HPDE6-E6E7 (cell line): ENCODE results near the gene VGF.
"Not testable (repeated sequence)": the region's sequence is repeated elsewhere in the genome, so short reads cannot be mapped to it uniquely, and the experiment has no call there.

Source experiments
- DNase-seq: peaks from one replicate; pipeline ENCODE4 v3.0.0; 2011; ENCODE audit warnings: missing footprints; ENCODE audit errors: extremely low spot score

VGF gene

GRCh38 chr7:101165075-101165957 is at the start of gene VGF:
TSS of gene VGF (minus strand) at chr7:101165569. CDS start at chr7:101164843, 726 bp downstream.
- DNase-seq, result peak; percentile 91

- no peak for DNase-seq
Observed at GRCh38 chr7:101212014-101212413, 46.6 kb upstream of the VGF start.

DNA sequence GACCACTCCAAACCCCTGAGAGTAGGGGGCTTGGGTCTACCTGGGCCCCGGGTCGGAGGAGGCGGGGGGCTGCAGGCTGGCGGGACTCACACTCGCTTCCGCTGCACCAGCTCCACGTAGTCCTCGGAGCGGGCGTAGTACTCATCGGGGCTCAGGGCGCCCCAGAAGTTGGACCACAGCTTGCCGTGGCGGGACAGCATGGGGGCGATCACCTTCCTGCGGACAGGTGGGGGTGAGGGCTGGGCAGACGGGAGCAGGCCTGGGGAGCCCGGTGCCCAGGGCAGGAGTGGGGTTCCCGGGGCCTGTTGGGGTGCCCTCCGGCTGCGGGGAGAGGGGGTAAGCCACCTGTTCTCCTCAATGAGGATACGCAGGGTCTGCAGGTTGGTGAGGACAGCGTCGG is 46.1 kb upstream of the VGF start:
- DNase-seq, result no peak

DNA sequence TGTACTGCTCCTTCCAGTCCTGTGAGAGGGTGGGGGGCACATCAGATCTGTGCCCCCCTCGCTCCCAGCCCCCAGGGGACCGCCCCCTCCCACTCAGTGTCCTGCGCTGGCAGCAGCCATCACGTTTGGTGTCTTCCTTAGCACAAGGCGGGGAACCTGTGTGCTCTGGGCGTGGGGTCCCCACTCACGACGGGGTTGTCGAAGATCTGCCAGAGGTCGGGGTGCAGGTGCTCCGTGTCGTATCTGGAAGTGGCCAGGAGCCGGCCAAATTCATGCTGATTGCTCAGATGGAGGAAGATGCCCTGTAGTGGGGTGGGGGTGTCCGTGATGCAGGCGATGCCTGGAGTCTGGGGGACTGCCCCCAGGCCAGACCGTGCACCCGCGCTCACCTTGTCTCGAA is 44.8 kb upstream of the VGF start:
- DNase-seq, result no peak

- DNase-seq, result no peak
Observed at GRCh38 chr7:101208794-101209193, 43.4 kb upstream of the VGF start.

- DNase-seq, result no peak
Observed at GRCh38 chr7:101207459-101207858, 42.1 kb upstream of the VGF start.

GRCh38 chr7:101206665-101207042 is 41.3 kb upstream of the VGF start:
- no peak for DNase-seq

- DNase-seq, result no peak
Observed at GRCh38 chr7:101205901-101206664, 40.7 kb upstream of the VGF start.

GRCh38 chr7:101203740-101204738 is 38.7 kb upstream of the VGF start:
- DNase-seq, result not testable (repeated sequence)

DNA sequence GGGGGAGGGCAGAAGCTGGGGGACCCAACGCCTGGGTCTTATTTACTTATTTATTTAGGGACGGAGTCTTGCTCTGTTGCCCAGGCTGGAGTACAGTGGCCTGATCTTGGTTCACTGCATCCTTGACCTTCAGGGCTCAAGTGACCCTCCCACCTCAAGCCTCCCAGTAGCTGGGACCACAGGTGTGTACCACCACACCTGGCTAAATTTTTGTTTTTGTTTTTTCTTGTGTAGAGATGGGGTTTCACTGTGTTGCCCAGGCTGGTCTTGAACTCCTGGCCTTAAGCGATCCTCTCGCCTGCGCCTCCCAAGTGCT is 37.2 kb upstream of the VGF start:
- DNase-seq, result no peak

- no peak for DNase-seq
Observed at GRCh38 chr7:101201695-101202602, 36.6 kb upstream of the VGF start.

GRCh38 chr7:101200862-101201599 is 35.7 kb upstream of the VGF start, which contains the start of gene MOGAT3:
TSS of gene MOGAT3 (minus strand) at chr7:101201036. CDS start at chr7:101200854, 182 bp downstream.
- DNase-seq, result no peak

DNA sequence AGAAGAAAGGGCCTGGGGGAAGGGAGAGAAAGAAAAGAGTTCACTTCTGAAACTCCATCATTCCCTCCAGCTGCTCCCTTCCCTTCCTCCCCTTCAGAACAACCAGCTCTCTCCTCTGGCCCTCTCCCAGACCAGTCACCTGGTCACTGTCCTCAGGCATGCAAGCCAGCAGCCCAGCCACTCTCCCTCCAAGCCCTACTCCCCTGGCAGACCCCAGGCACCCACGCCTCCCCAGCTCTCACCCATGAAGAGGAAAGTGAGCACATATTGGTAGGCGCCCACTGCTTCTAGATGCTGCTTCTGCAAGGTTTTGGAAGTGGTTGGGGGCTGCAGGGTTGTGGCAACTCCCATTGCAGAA is 35.1 kb upstream of the VGF start:
- DNase-seq, result no peak

DNA sequence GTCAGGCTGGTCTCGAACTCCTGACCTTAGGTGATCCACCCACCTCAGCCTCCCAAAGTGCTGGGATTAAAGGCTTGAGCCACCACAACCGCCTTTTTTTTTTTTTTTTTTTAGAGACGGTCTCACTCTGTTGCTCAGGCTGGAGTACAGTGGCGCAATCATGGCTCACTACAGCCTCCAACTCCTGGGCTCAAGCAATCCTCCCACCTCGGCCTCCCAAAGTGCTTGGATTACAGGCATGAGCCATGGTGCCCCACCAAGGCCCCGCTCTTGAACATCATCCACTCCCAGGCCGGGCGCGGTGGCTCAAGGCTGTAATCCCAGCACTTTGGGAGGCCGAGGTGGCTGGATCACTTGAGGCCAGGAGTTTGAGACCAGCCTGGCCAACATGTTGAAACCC is 34.2 kb upstream of the VGF start:
- DNase-seq, result not testable (repeated sequence)

GRCh38 chr7:101198476-101198875 is 33.1 kb upstream of the VGF start:
- DNase-seq, result no peak

DNA sequence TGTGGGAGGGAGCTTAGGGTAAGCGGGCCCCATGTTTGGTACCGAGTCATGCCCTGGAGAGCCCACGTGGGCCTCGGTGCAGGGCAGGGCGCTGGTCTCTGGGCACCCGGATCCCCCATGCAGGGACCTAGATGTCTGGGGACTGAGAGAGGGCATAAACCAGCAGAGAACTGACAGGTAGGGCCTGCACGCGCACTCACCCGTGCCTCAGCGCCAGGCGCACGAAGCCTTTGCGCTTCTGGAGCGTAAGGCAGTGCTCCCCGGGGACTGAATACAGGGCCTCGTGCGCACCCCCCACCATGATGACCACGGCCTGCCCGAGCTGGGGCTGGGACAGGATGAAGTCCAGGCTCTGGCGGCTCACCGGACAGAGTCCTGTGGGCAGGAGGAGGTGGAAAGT is 32.6 kb upstream of the VGF start:
- no peak for DNase-seq

DNA sequence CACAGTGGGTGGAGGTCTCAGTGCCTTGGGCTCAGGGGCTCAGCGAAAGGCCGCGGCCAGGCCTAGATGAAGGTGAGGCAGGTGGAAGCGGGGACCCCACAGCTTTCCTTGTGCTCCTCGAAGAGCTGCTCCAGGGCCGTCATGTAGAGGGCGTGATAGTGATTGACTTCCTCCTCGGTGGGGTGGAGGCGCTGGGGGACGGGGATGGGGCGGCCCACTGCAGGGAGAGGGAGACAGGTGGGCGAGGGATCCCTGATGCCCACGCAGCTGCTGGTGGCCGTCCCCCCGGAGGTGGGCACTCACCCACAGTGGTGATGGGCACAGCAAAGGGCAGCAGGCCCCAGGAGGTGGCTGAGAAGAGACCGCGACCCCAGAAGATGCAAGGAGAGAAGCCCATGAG is 30.5 kb upstream of the VGF start:
- DNase-seq, result no peak

DNA sequence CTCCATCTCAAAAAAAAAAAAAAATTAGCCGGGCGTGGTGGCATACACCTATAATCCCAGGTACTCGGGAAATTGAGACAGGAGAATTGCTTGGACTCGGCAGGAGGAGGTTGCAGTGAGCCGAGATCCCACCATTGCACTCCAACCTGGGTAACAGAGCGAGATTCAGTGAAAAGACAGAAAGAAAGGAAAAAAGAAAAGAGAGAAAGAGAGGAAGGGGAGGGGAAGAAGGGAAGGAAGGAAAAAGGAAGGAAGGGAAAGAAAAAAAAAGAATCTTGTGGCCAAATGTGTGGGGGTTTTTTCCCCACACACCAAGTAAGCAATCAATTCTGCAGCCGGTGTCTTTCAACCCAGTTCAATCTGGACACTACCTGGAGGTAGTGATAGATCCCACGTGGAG is 23.7 kb upstream of the VGF start:
- DNase-seq, result no peak

DNA sequence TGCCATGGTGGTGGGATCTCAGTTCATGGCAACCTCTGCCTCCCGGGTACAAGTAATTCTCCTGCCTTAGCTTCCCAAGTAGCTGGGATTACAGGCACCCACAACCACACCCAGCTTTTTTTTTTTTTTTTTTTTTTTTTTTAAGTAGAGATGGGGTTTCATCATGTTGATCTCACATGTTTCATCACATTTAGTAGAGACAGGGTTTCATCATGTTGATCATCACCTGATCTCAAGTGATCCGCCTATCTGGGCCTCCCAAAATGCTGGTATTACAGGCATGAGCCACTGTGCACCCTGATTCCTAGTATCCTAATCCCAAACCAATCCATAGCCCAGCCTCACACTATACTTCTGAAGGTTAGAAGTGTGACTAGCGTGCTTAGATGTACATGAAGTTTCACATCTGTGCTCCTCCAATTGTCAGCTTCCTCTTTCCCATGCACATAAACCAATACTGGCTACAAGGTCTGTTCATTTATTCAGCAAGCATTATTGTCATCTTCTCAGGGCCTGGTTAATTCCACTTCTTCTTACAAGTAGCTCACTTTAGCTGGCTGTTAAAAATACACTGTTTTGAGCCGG is 21.6 kb upstream of the VGF start:
- no peak for DNase-seq

DNA sequence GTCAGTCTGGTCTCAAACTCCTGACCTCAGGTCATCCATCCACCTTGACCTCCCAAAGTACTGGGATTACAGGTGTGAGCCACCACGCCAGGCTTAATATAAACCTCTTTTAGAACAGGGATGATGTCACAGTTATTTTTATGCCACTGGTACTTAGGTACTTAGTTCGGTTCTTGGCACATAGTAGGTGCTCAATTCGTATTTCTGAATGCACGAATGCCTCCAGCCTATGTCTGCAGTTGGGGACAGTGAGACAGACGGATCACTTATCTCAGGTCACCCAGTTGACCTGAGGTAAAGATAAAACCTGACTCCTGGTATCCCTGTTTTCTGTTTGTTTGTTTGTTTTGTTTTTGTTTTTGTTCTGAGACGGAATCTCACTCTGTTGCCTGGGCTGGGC is 20.8 kb upstream of the VGF start:
- no peak for DNase-seq
